K562 (cell line): Measurements from ENCODE around the gene FGF2. TPM values are rescaled to one million over a fixed set of nuclear protein-coding genes. Genes with fewer than 3 reads are reported as not detected.

Experiments used
- ATF7 ChIP-seq: fragments of 450-650 bp; IDR thresholded peaks from 2 replicates; pipeline ENCODE4 v1.7.1; 2014; ENCODE audit warnings: mild to moderate bottlenecking, moderate library complexity
- BRF1 ChIP-seq: IDR thresholded peaks from 3 replicates; pipeline ENCODE4 v1.6.1; 2011; ENCODE audit warnings: borderline replicate concordance, mild to moderate bottlenecking; ENCODE audit not compliant: insufficient read length; ENCODE audit errors: extremely low read depth
- CBFA2T3 ChIP-seq: fragments of 450-650 bp; IDR thresholded peaks from 2 replicates; pipeline ENCODE4 v1.6.1; 2017
- CBFB ChIP-seq: sonication (generic); formaldehyde crosslinking; IDR thresholded peaks from 2 replicates; pipeline ENCODE4 v1.4.0; 2020; ENCODE audit warnings: mild to moderate bottlenecking, missing genetic modification reagents
- COPS2 ChIP-seq: fragments of 450-650 bp; conservative IDR thresholded peaks from 2 replicates; pipeline ENCODE4 v1.6.1; 2016; ENCODE audit warnings: mild to moderate bottlenecking, moderate library complexity
- EGR1 ChIP-seq: fragments of 450-650 bp; conservative IDR thresholded peaks from 2 replicates; pipeline ENCODE4 v1.6.1; 2017; ENCODE audit warnings: mild to moderate bottlenecking
- ELF4 ChIP-seq: fragments of 450-650 bp; formaldehyde crosslinking; IDR thresholded peaks from 2 replicates; pipeline ENCODE4 v1.4.0; 2022; ENCODE audit warnings: missing genetic modification characterization
- ETV5 ChIP-seq: sonication (generic); formaldehyde crosslinking; IDR thresholded peaks from 2 replicates; pipeline ENCODE4 v1.4.0; 2020; ENCODE audit warnings: low read depth, mild to moderate bottlenecking, missing genetic modification reagents
- JUN ChIP-seq, 2 experiments: sonication (generic) in 1 of 2; formaldehyde crosslinking in 1 of 2; IDR thresholded peaks; 2 replicates each; pipeline versions ENCODE4 v1.6.1 to v1.8.0; 2012 to 2022; ENCODE audit warnings: borderline replicate concordance in 2 of 2, mild to moderate bottlenecking in 2 of 2, improper control_type of control experiment in 1 of 2, low read depth in 1 of 2, low read length in 1 of 2, missing genetic modification reagents in 1 of 2
- MEF2D ChIP-seq: conservative IDR thresholded peaks from 2 replicates; pipeline ENCODE4 v1.6.1; 2016; ENCODE audit warnings: low read depth, missing genetic modification characterization, missing compliant biosample characterization
- NFXL1 ChIP-seq: fragments of 450-650 bp; formaldehyde crosslinking; IDR thresholded peaks from 2 replicates; pipeline ENCODE4 v1.4.0; 2021; ENCODE audit warnings: mild to moderate bottlenecking
- PHB2 ChIP-seq: fragments of 450-650 bp; IDR thresholded peaks from 2 replicates; pipeline ENCODE4 v1.6.1; 2017; ENCODE audit warnings: low read depth
- POLR3A ChIP-seq: IDR thresholded peaks from 2 replicates; pipeline ENCODE4 v1.6.1; 2011; ENCODE audit warnings: borderline replicate concordance, mild to moderate bottlenecking, moderate library complexity; ENCODE audit not compliant: insufficient read length, insufficient read depth; ENCODE audit errors: extremely low read depth
- RCOR1 ChIP-seq, 2 experiments: IDR thresholded peaks; 2 replicates each; pipeline ENCODE4 v1.6.1; 2012; ENCODE audit warnings: low read depth in 2 of 2, low read length in 2 of 2, borderline replicate concordance in 1 of 2, improper control_type of control experiment in 1 of 2
- SMARCB1 ChIP-seq: IDR thresholded peaks from 2 replicates; pipeline ENCODE4 v1.6.1; 2011; ENCODE audit warnings: improper control_type of control experiment, low read depth; ENCODE audit not compliant: insufficient read length
- SMC3 ChIP-seq: conservative IDR thresholded peaks from 2 replicates; pipeline ENCODE4 v1.6.1; 2011; ENCODE audit warnings: low read depth, low read length, improper control_type of control experiment; ENCODE audit not compliant: insufficient read depth
- SOX6 ChIP-seq: fragments of 450-650 bp; IDR thresholded peaks from 2 replicates; pipeline ENCODE4 v1.6.1; 2014; ENCODE audit warnings: mild to moderate bottlenecking
- SP1 ChIP-seq: sonication (generic); formaldehyde crosslinking; IDR thresholded peaks from 2 replicates; pipeline ENCODE4 v1.8.1; 2022; ENCODE audit warnings: mild to moderate bottlenecking, missing genetic modification reagents
- STAG1 ChIP-seq: sonication (generic); formaldehyde crosslinking; IDR thresholded peaks from 2 replicates; pipeline ENCODE4 v1.5.0; 2020; ENCODE audit warnings: missing genetic modification reagents, borderline replicate concordance
- TAF1 ChIP-seq: IDR thresholded peaks from 2 replicates; pipeline ENCODE4 v1.6.1; 2011; ENCODE audit warnings: mild to moderate bottlenecking, low read length, moderate library complexity; ENCODE audit not compliant: insufficient read depth, control insufficient read depth, severe bottlenecking; ENCODE audit errors: extremely low read depth
- ZBTB1 ChIP-seq: sonication (generic); formaldehyde crosslinking; IDR thresholded peaks from 2 replicates; pipeline ENCODE4 v1.8.1; 2023; ENCODE audit warnings: missing genetic modification reagents, low read depth, mild to moderate bottlenecking, borderline replicate concordance
- ZNF133 ChIP-seq: fragments of 250-450 bp; sonication (Bioruptor Pico); IDR thresholded peaks from 2 replicates; pipeline ENCODE4 v1.4.0; 2020; ENCODE audit warnings: mild to moderate bottlenecking
- ZNF431 ChIP-seq: sonication (generic); formaldehyde crosslinking; IDR thresholded peaks from 2 replicates; pipeline ENCODE4 v1.8.0; 2022; ENCODE audit warnings: mild to moderate bottlenecking, missing genetic modification reagents
- ZNF445 ChIP-seq: fragments of 250-450 bp; sonication (Bioruptor Pico); IDR thresholded peaks from 2 replicates; pipeline ENCODE4 v1.4.0; 2020; ENCODE audit warnings: low read depth, mild to moderate bottlenecking, moderate library complexity
- ZNF764 ChIP-seq: fragments of 250-450 bp; sonication (Bioruptor Pico); IDR thresholded peaks from 2 replicates; pipeline ENCODE4 v1.4.0; 2020; ENCODE audit warnings: low read depth, mild to moderate bottlenecking, moderate library complexity
- polyA plus RNA-seq, 8 experiments: library from polyadenylated mRNA; depleted of rRNA in 4 of 8; stranded (reverse) in 5 of 8; unstranded in 3 of 8; fragments of >200 nt; fragmentation: Nextera tagmentation in 2 of 8; fragmentation: Illumina TruSeq in 1 of 8; extraction: Ambion mirVana in 2 of 8; extraction: Trizol in 1 of 8; gene quantifications; 2 replicates each; pipeline versions ENCODE4 v1.2.1 to v1.2.3, GENCODE V29; 2011 to 2014; ENCODE audit warnings: inconsistent platforms in 1 of 8, missing spikeins in 1 of 8
- total RNA-seq, 7 experiments: library from RNA; depleted of rRNA in 6 of 7; stranded (reverse); fragments of >200 nt in 6 of 7; fragmentation: Illumina TruSeq in 2 of 7; extraction: Trizol in 2 of 7; gene quantifications; 2 replicates each; pipeline versions ENCODE4 v1.2.1 to v1.2.3, GENCODE V29; 2011 to 2021; ENCODE audit warnings: low replicate concordance in 1 of 7
- TF ChIP-seq, protein P1 (sequence below): fragments of 250-450 bp; sonication (Bioruptor Pico); IDR thresholded peaks from 2 replicates; pipeline ENCODE4 v1.8.0; 2021; ENCODE audit warnings: borderline replicate concordance, mild to moderate bottlenecking, moderate library complexity; ENCODE audit not compliant: poor library complexity, severe bottlenecking
- TF ChIP-seq, protein P2 (sequence below): fragments of 250-450 bp; sonication (Bioruptor Pico); IDR thresholded peaks from 2 replicates; pipeline ENCODE4 v1.4.0; 2020; ENCODE audit warnings: mild to moderate bottlenecking, moderate library complexity

Gene FGF2
- total and polyA plus RNA-seq, 9 of the 15 experiments (the other 6 are each of a cell fraction or from before 2014, with no cell fraction given), result 2.5 to 19.4 (median 9.2) TPM

DNA sequence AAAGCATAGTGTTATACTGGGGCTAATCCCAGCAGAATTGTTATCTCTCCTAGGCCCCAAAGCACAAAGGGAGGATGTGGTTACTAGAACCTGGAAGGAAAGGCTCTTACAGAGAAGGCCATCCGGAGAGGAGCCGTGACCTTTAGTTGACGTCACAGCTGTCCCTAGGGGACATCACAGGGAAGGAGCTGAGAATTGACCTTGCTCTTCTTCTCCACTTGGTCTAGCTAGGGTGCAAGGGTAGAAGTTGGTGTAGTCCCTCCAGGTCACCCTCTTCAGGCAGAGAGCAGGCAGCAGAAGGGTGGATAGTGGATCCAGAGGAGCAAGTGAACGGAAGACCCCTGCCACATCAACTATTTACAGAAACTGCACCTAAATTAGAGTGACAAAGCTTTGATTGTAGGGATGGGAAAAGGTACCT lies 22.8 kb upstream of the FGF2 start (continued):
- TF ChIP-seq COPS2 (no peak), ZNF445 (no peak), NFXL1 (no peak), RCOR1 (IDR thresholded peaks at IDR 0.05; ENCODE audit: borderline replicate concordance in 1 of 2, low read depth in 2 of 2, low read length in 2 of 2) (peak in 1 of 2 experiments; percentile 81; a peak in 2 of 4 replicates), ELF4 (no peak), ATF7 (peak; percentile 78), POLR3A (no peak), JUN (IDR thresholded peaks at IDR 0.05; ENCODE audit: borderline replicate concordance, low read depth, low read length) (no peak), JUN (CRISPR knock-in tag; IDR thresholded peaks at IDR 0.05; ENCODE audit: borderline replicate concordance) (no peak), SMC3 (no peak), PHB2 (no peak), EGR1 (no peak), ETV5 (peak; percentile 90), ZNF133 (no peak), SOX6 (peak; percentile 99), CBFA2T3 (peak; percentile 63), SMARCB1 (no peak), ZNF431 (CRISPR knock-in tag) (no peak), MEF2D (no peak), STAG1 (CRISPR knock-in tag) (no peak), BRF1 (no peak), TAF1 (no peak), ZNF764 (CRISPR knock-in tag) (no peak), ZBTB1 (CRISPR knock-in tag) (no peak), CBFB (CRISPR knock-in tag) (0 out of 2 replicates have a peak, but pooled peaks have one; percentile 51), SP1 (CRISPR knock-in tag) (no peak)
- TF ChIP-seq, protein P1, sequence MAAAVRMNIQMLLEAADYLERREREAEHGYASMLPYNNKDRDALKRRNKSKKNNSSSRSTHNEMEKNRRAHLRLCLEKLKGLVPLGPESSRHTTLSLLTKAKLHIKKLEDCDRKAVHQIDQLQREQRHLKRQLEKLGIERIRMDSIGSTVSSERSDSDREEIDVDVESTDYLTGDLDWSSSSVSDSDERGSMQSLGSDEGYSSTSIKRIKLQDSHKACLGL (CRISPR knock-in tag), result no peak
- TF ChIP-seq, protein P2, sequence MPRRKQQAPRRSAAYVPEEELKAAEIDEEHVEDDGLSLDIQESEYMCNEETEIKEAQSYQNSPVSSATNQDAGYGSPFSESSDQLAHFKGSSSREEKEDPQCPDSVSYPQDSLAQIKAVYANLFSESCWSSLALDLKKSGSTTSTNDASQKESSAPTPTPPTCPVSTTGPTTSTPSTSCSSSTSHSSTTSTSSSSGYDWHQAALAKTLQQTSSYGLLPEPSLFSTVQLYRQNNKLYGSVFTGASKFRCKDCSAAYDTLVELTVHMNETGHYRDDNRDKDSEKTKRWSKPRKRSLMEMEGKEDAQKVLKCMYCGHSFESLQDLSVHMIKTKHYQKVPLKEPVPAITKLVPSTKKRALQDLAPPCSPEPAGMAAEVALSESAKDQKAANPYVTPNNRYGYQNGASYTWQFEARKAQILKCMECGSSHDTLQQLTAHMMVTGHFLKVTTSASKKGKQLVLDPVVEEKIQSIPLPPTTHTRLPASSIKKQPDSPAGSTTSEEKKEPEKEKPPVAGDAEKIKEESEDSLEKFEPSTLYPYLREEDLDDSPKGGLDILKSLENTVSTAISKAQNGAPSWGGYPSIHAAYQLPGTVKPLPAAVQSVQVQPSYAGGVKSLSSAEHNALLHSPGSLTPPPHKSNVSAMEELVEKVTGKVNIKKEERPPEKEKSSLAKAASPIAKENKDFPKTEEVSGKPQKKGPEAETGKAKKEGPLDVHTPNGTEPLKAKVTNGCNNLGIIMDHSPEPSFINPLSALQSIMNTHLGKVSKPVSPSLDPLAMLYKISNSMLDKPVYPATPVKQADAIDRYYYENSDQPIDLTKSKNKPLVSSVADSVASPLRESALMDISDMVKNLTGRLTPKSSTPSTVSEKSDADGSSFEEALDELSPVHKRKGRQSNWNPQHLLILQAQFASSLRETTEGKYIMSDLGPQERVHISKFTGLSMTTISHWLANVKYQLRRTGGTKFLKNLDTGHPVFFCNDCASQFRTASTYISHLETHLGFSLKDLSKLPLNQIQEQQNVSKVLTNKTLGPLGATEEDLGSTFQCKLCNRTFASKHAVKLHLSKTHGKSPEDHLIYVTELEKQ, result no peak
